A549 (cell line): ENCODE data around the gene RFT1. TPM values are rescaled to one million over a fixed set of nuclear protein-coding genes. Genes with fewer than 3 reads are reported as not detected.
A peak's percentile ranks its signal among the peaks of the same experiment; 100 is the strongest.

Source experiments
- ATAC-seq, 2 experiments: fragments of 200-7000 bp in 1 of 2; fragments of >200 bp in 1 of 2; cut with Nextera tagmentation in 1 of 2; cut with Tn5 transposase in 1 of 2; 3 replicates each; pipeline versions ENCODE4 v1.8.0 to v1.9.1; 2018 to 2020; ENCODE audit warnings: mild to moderate bottlenecking in 1 of 2, moderate library complexity in 1 of 2
- CTCF ChIA-PET: fragments of 300-600 bp; sonication (Branson Sonifier 250); formaldehyde crosslinking; extraction: SDS; loops from one replicate; lab custom pipeline; 2021; ENCODE audit warnings: antibody characterized with exemption, inconsistent platforms; lab: Yijun Ruan, JAX
- POLR2A ChIA-PET: fragments of 350-600 bp; formaldehyde crosslinking; extraction: SDS; loops from one replicate; lab custom pipeline; 2021; ENCODE audit warnings: antibody characterized with exemption, inconsistent platforms; lab: Yijun Ruan, JAX
- DNase-seq, 2 experiments: peaks; one replicate each; pipeline versions ENCODE4 v3.0.0 to v3.0.0-alpha.2; 2011 to 2016; ENCODE audit warnings: low read depth in 1 of 2, low spot score in 1 of 2
- FAIRE-seq: peaks from 2 replicates; lab custom pipeline; 2011; peaks lifted over from hg19 to GRCh38; lab: Jason Lieb, UNC
- H3K27ac ChIP-seq, 2 experiments: fragments of >200 bp; sonication (Bioruptor Twin); formaldehyde crosslinking; 3 replicates each; pipeline ENCODE4 v1.5.1; 2016 to 2017
- H3K4me1 ChIP-seq: fragments of >200 bp; sonication (Bioruptor Twin); formaldehyde crosslinking; 3 replicates; pipeline ENCODE4 v1.6.1; 2016
- H3K4me2 ChIP-seq: fragments of >200 bp; sonication (Bioruptor Twin); formaldehyde crosslinking; 3 replicates; pipeline ENCODE4 v1.6.1; 2016
- H3K4me3 ChIP-seq: fragments of >200 bp; sonication (Bioruptor Twin); formaldehyde crosslinking; 3 replicates; pipeline ENCODE4 v1.5.1; 2016
- H3K9me3 ChIP-seq: fragments of >200 bp; sonication (Bioruptor Twin); formaldehyde crosslinking; 3 replicates; pipeline ENCODE4 v1.6.1; 2016
- CBX2 ChIP-seq: fragments of 200-600 bp; sonication (generic); IDR thresholded peaks from 2 replicates; pipeline ENCODE4 v1.6.1; 2016; ENCODE audit warnings: low read depth, mild to moderate bottlenecking, borderline replicate concordance
- CTCF ChIP-seq: fragments of >200 bp; sonication (Bioruptor Twin); formaldehyde crosslinking; IDR thresholded peaks from 3 replicates; pipeline ENCODE4 v1.5.1; 2016
- E2F6 ChIP-seq: IDR thresholded peaks from 2 replicates; pipeline ENCODE4 v1.6.1; 2012; ENCODE audit warnings: low read depth, borderline replicate concordance
- EHF ChIP-seq: fragments of 250-450 bp; sonication (Bioruptor Pico); IDR thresholded peaks from 2 replicates; pipeline ENCODE4 v1.5.0; 2020; ENCODE audit warnings: mild to moderate bottlenecking
- ELK1 ChIP-seq: fragments of 150-350 bp; IDR thresholded peaks from 2 replicates; pipeline ENCODE4 v1.6.1; 2014; ENCODE audit warnings: low read depth, mild to moderate bottlenecking, low read length
- FOSB ChIP-seq: fragments of 250-450 bp; sonication (Bioruptor Pico); IDR thresholded peaks from 2 replicates; pipeline ENCODE4 v1.5.0; 2020; ENCODE audit warnings: mild to moderate bottlenecking, moderate library complexity
- HEYL ChIP-seq: fragments of 250-450 bp; sonication (Bioruptor Pico); IDR thresholded peaks from 2 replicates; pipeline ENCODE4 v1.8.0; 2021; ENCODE audit warnings: mild to moderate bottlenecking, moderate library complexity
- HOXB13 ChIP-seq: fragments of 250-450 bp; sonication (Bioruptor Pico); IDR thresholded peaks from 2 replicates; pipeline ENCODE4 v1.5.0; 2020; ENCODE audit warnings: low read depth, mild to moderate bottlenecking, moderate library complexity
- JUN ChIP-seq, 2 experiments: fragments of >200 bp; sonication (Bioruptor Twin); formaldehyde crosslinking; IDR thresholded peaks; 2 replicates in 1 of 2; 3 replicates in 1 of 2; pipeline ENCODE4 v1.6.1; 2016 to 2017
- MAFK ChIP-seq: fragments of 450-650 bp; IDR thresholded peaks from 2 replicates; pipeline ENCODE4 v1.6.1; 2014; ENCODE audit not compliant: partially characterized antibody
- MAX ChIP-seq: IDR thresholded peaks from 2 replicates; pipeline ENCODE4 v1.6.1; 2012
- MAZ ChIP-seq: fragments of 150-350 bp; IDR thresholded peaks from 2 replicates; pipeline ENCODE4 v1.6.1; 2014; ENCODE audit warnings: antibody characterized with exemption, low read depth, low read length, borderline replicate concordance
- NFE2L2 ChIP-seq: fragments of 150-350 bp; conservative IDR thresholded peaks from 2 replicates; pipeline ENCODE4 v1.6.1; 2014; ENCODE audit warnings: low read length
- RAD21 ChIP-seq, 2 experiments: fragments of >200 bp in 1 of 2; sonication (Bioruptor Twin) in 1 of 2; formaldehyde crosslinking in 1 of 2; IDR thresholded peaks in 1 of 2; conservative IDR thresholded peaks in 1 of 2; 2 replicates in 1 of 2; 3 replicates in 1 of 2; pipeline ENCODE4 v1.6.1; 2012 to 2018; ENCODE audit warnings: inconsistent platforms in 1 of 2
- RCOR1 ChIP-seq: fragments of 150-350 bp; IDR thresholded peaks from 2 replicates; pipeline ENCODE4 v1.6.1; 2014; ENCODE audit warnings: antibody characterized with exemption, low read length, low read depth
- SMC3 ChIP-seq: fragments of >200 bp; sonication (Bioruptor Twin); formaldehyde crosslinking; IDR thresholded peaks from 3 replicates; pipeline ENCODE4 v1.6.1; 2018; ENCODE audit warnings: inconsistent platforms
- TP53 ChIP-seq: fragments of 250-450 bp; sonication (Bioruptor Pico); IDR thresholded peaks from 2 replicates; pipeline ENCODE4 v1.5.0; 2021; ENCODE audit warnings: mild to moderate bottlenecking, moderate library complexity
- ZSCAN20 ChIP-seq: fragments of 250-450 bp; sonication (Bioruptor Pico); IDR thresholded peaks from 2 replicates; pipeline ENCODE4 v1.8.0; 2022; ENCODE audit warnings: mild to moderate bottlenecking, moderate library complexity
- WGBS: methylation state at CpG from one replicate; pipeline ENCODE4 v1.1.6; 2017; ENCODE audit errors: missing lambda C conversion rate; 5-methylcytosine and 5-hydroxymethylcytosine counted together
- polyA plus RNA-seq, 4 experiments: library from polyadenylated mRNA; depleted of rRNA in 3 of 4; stranded (reverse); fragments of >200 nt; fragmentation: RNase III in 1 of 4; extraction: RNeasy Plus Mini Kit Qiagen cat#74134 plus additional on column Dnase treatment in 1 of 4; gene quantifications; 2 replicates in 3 of 4; 3 replicates in 1 of 4; pipeline ENCODE4 v1.2.3, GENCODE V29; 2011 to 2017
- TF ChIP-seq, protein P1 (sequence below): fragments of >200 bp; sonication (Bioruptor Twin); formaldehyde crosslinking; IDR thresholded peaks from 3 replicates; pipeline ENCODE4 v1.6.1; 2016
- TF ChIP-seq, protein P2 (sequence below): fragments of >200 bp; sonication (Bioruptor Twin); formaldehyde crosslinking; IDR thresholded peaks from 2 replicates; pipeline ENCODE4 v1.6.1; 2016
- TF ChIP-seq, protein P3 (sequence below): fragments of 250-450 bp; sonication (Bioruptor Pico); IDR thresholded peaks from 2 replicates; pipeline ENCODE4 v1.5.0; 2021; ENCODE audit warnings: mild to moderate bottlenecking, moderate library complexity, borderline replicate concordance
- TF ChIP-seq, protein P4 (sequence below): fragments of 450-650 bp; IDR thresholded peaks from 2 replicates; pipeline ENCODE4 v1.6.1; 2014; ENCODE audit warnings: antibody characterized with exemption

The RFT1 gene
- polyA plus RNA-seq, 2 of the 4 experiments (the other 2 are of a cell fraction), result 15.6 to 33.6 TPM

DNA sequence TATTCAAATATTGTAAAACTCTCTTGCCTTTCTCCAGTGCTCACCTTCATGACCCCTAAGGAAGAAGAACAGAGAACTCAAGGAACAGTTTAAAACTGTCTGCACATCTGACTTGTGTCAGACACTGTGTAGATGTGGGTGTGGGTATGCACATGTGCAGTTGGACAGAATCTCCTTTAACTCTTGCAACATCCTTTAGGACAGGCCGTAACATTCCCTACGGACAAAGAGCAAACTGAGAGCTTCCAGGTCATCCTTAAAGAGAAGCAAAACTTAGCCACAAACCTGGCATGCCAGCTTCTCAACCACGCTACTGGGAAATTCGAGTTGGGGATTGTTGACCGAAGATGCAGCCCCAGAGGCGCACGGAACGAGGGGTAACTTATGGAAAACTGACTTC, 80.2 kb downstream of the RFT1 start:
- no peak for FAIRE-seq
- ChIA-PET POLR2A (no interaction called here), CTCF (interaction anchor here (1.6 kb wide), 1 partner anchor 21 kb away, joined by 3 read pairs; no protein-coding TSS in a partner anchor)
- Histone ChIP-seq H3K4me1 (no peaks in the 10 kb centered on the region), H3K27ac (no peak overlapping the region; a peak in 1 of 6 replicates), H3K9me3 (no peaks in the 10 kb centered on the region), H3K4me3 (no peak overlapping the region), H3K4me2 (no peak overlapping the region)
- WGBS, result 70% methylated on average over 8 of the region's 8 CpGs
- no peak for TF ChIP-seq EHF (CRISPR knock-in tag)
- TF ChIP-seq TP53 (CRISPR knock-in tag), result no peak
- TF ChIP-seq CBX2, result no peak
- TF ChIP-seq NFE2L2, result no peak
- no peak for TF ChIP-seq MAZ
- TF ChIP-seq, protein P1, sequence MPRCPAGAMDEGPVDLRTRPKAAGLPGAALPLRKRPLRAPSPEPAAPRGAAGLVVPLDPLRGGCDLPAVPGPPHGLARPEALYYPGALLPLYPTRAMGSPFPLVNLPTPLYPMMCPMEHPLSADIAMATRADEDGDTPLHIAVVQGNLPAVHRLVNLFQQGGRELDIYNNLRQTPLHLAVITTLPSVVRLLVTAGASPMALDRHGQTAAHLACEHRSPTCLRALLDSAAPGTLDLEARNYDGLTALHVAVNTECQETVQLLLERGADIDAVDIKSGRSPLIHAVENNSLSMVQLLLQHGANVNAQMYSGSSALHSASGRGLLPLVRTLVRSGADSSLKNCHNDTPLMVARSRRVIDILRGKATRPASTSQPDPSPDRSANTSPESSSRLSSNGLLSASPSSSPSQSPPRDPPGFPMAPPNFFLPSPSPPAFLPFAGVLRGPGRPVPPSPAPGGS, result no peak
- no peak for TF ChIP-seq MAFK
- no peak for TF ChIP-seq RCOR1
- no peak for TF ChIP-seq ZSCAN20 (CRISPR knock-in tag)
- TF ChIP-seq, protein P2, sequence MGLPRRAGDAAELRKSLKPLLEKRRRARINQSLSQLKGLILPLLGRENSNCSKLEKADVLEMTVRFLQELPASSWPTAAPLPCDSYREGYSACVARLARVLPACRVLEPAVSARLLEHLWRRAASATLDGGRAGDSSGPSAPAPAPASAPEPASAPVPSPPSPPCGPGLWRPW, result no peak
- no peak for TF ChIP-seq HEYL (CRISPR knock-in tag)
- TF ChIP-seq HOXB13 (CRISPR knock-in tag), result no peak
- no peak for DNase-seq
- no peak for ATAC-seq

DNA sequence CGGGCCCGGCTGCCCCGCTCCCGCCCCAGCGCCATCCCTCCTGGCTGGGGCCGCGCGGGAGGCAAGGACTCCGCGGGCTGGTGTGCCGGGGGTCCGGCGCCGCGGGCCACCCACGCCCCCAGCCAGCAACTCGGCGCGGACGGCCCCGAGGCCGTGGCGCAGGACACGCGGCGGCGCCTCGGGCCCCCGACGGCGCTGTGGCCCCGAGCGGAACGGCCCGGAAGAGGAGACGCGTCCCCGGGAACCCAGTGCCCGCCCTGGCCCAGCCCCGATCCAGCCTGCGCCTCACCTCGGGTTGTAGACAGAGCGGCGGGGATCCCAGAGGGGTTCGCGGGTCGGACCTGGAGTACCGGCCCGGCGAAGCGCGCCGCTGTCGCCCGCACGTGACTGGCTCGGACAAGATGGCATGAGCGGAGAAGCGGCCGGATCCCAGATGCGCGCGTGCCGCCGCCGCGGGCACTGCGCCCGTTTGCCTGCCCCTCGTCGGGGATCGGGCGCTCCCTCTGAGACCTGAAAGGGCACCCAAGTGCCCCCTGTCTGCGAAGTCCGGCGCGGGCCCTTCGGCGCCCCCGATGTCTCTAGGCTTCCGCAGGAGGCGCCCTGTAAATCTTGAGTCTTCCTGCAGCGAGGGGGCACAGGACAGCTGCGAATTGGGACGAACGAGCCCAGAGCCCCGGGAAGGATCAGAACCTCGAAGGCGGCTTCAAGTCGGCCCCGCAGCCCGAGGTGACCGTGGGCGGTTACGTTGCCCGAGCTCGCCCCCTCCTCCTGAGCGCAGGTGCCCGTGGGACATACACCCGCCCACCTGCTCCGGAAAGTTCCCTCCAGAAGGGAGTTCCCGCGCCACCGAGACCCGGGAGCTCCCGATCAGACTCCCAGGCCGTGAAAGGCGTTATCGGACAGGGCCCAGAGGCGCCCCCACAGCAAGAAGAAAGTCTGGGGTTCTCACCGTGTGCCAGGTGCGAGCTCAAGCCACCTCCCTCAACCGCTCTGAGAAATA, 83.8 kb downstream of the RFT1 start:
- CTCF ChIA-PET, result interaction anchor here (0.7 to 1.9 kb wide), 16 partner anchors 10 to 196 kb away, joined by 3 to 10 read pairs (median 4); no protein-coding TSS in a partner anchor
- peak overlapping the region; percentile 99 for H3K4me3 ChIP-seq
- peak; percentile 82 for TF ChIP-seq MAX
- no peak for TF ChIP-seq ELK1
- peak in 1 of 2 experiments; percentile 72; a peak in 2 of 5 replicates for TF ChIP-seq JUN (IDR thresholded peaks at IDR 0.05)
- TF ChIP-seq, protein P3, sequence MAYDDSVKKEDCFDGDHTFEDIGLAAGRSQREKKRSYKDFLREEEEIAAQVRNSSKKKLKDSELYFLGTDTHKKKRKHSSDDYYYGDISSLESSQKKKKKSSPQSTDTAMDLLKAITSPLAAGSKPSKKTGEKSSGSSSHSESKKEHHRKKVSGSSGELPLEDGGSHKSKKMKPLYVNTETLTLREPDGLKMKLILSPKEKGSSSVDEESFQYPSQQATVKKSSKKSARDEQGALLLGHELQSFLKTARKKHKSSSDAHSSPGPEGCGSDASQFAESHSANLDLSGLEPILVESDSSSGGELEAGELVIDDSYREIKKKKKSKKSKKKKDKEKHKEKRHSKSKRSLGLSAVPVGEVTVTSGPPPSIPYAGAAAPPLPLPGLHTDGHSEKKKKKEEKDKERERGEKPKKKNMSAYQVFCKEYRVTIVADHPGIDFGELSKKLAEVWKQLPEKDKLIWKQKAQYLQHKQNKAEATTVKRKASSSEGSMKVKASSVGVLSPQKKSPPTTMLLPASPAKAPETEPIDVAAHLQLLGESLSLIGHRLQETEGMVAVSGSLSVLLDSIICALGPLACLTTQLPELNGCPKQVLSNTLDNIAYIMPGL (CRISPR knock-in tag), result 0 out of 2 replicates have a peak, but pooled peaks have one; percentile 43
- peak; percentile 29; the same call in 2 of the 3 replicates for TF ChIP-seq SMC3
- TF ChIP-seq, protein P4, sequence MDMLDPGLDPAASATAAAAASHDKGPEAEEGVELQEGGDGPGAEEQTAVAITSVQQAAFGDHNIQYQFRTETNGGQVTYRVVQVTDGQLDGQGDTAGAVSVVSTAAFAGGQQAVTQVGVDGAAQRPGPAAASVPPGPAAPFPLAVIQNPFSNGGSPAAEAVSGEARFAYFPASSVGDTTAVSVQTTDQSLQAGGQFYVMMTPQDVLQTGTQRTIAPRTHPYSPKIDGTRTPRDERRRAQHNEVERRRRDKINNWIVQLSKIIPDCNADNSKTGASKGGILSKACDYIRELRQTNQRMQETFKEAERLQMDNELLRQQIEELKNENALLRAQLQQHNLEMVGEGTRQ, result peak; percentile 71
- no peak for TF ChIP-seq FOSB
- peak; percentile 52 for TF ChIP-seq CTCF
- peak; percentile 83 for TF ChIP-seq E2F6
- peak; percentile 12 to 45; a peak in 3 of 5 replicates for TF ChIP-seq RAD21 (conservative IDR thresholded peaks at IDR 0.05 in 1 of 2, IDR thresholded peaks at IDR 0.05 in 1 of 2)
- peaks cover 28% of the 10 kb centered on the region for H3K4me1 ChIP-seq
- H3K9me3 ChIP-seq, result no peaks in the 10 kb centered on the region
- POLR2A ChIA-PET, result interaction anchor here (0.6 to 1.8 kb wide), 4 partner anchors 11 to 274 kb away, joined by 3 to 6 read pairs (median 4); no protein-coding TSS in a partner anchor
- 5% methylated on average over 27 of the region's 113 CpGs for WGBS
- peak overlapping the region; percentile 81 for H3K4me2 ChIP-seq
- DNase-seq, result peak; percentile 61 to 82
- peak overlapping the region; percentile 99 to 100 for H3K27ac ChIP-seq
- ATAC-seq, result peak; percentile 86 to 92
- no peak for FAIRE-seq
